HuH-7.5 (cell line): Measurements from ENCODE around the gene ARAP1.
A peak's percentile ranks its signal among the peaks of the same experiment; 100 is the strongest.

ENCODE experiments used
- DNase-seq: peaks from one replicate; pipeline ENCODE4 v3.0.0; 2011; ENCODE audit warnings: low spot score

The ARAP1 gene

GRCh38 chr11:72723508-72723907 is 28.7 kb downstream of the ARAP1 start:
- DNase-seq = no peak

- DNase-seq = peak; percentile 70
These were observed 30.0 kb downstream of the ARAP1 start for GRCh38 chr11:72722050-72722748.

- no peak for DNase-seq
These were observed 30.5 kb downstream of the ARAP1 start for GRCh38 chr11:72721689-72722049.

- DNase-seq = no peak
These were observed 30.9 kb downstream of the ARAP1 start for GRCh38 chr11:72721276-72721675.

- no peak for DNase-seq
These were observed 31.4 kb downstream of the ARAP1 start for GRCh38 chr11:72720784-72721183.

- no peak for DNase-seq
These were observed 32.2 kb downstream of the ARAP1 start for GRCh38 chr11:72720047-72720446.

GRCh38 chr11:72719551-72719950 is 32.7 kb downstream of the ARAP1 start:
- no peak for DNase-seq

GRCh38 chr11:72719144-72719543 is 33.1 kb downstream of the ARAP1 start:
- no peak for DNase-seq

GRCh38 chr11:72718101-72718501 is 34.1 kb downstream of the ARAP1 start:
- no peak for DNase-seq

GRCh38 chr11:72716788-72717435 is 35.3 kb downstream of the ARAP1 start:
- DNase-seq = no peak

- DNase-seq = no peak
These were observed 35.9 kb downstream of the ARAP1 start for GRCh38 chr11:72716290-72716689.

- no peak for DNase-seq
These were observed 39.4 kb downstream of the ARAP1 start for GRCh38 chr11:72712841-72713240.

- DNase-seq = no peak
These were observed 39.9 kb downstream of the ARAP1 start for GRCh38 chr11:72712168-72712751.

- DNase-seq = no peak
These were observed 41.1 kb downstream of the ARAP1 start for GRCh38 chr11:72711141-72711540.

GRCh38 chr11:72710278-72710677 is 41.9 kb downstream of the ARAP1 start:
- no peak for DNase-seq

GRCh38 chr11:72709478-72710238 is 42.5 kb downstream of the ARAP1 start:
- DNase-seq = no peak

- no peak for DNase-seq
These were observed 45.2 kb downstream of the ARAP1 start for GRCh38 chr11:72707032-72707431.

- DNase-seq = no peak
These were observed 45.6 kb downstream of the ARAP1 start for GRCh38 chr11:72706579-72706978.

- no peak for DNase-seq
These were observed 46.5 kb downstream of the ARAP1 start for GRCh38 chr11:72705442-72706365.

GRCh38 chr11:72704783-72705265 is 47.4 kb downstream of the ARAP1 start:
- no peak for DNase-seq

- DNase-seq = no peak
These were observed 48.0 kb downstream of the ARAP1 start for GRCh38 chr11:72704028-72704782.
